Bronchial epithelial cell (primary cell): ENCODE data around the gene WDR45B. TPM values are rescaled to one million over a fixed set of nuclear protein-coding genes. Genes with fewer than 3 reads are reported as not detected.
"Not testable (repeated sequence)": the region's sequence is repeated elsewhere in the genome, so short reads cannot be mapped to it uniquely, and the experiment has no call there.

ENCODE experiments used
- DNase-seq: peaks from one replicate; pipeline ENCODE4 v3.0.0-alpha.2; 2010; ENCODE audit warnings: low read depth
- FAIRE-seq: peaks from 2 replicates; lab custom pipeline; 2011; peaks lifted over from hg19 to GRCh38; lab: Jason Lieb, UNC
- H3K27me3 ChIP-seq: 2 replicates; pipeline ENCODE4 v1.5.1; 2011; ENCODE audit warnings: low read length; ENCODE audit not compliant: control insufficient read depth, insufficient read depth
- H3K36me3 ChIP-seq: 2 replicates; pipeline ENCODE4 v1.5.1; 2011; ENCODE audit warnings: low read length; ENCODE audit not compliant: control insufficient read depth, insufficient read depth
- H3K4me3 ChIP-seq: 2 replicates; pipeline ENCODE4 v1.5.1; 2011; ENCODE audit warnings: mild to moderate bottlenecking, low read depth, low read length, control low read depth
- total RNA-seq: library from RNA; depleted of rRNA; stranded (reverse); fragments of >200 nt; gene quantifications from 2 replicates; pipeline ENCODE4 v1.2.1, GENCODE V29; 2014
- TF ChIP-seq, protein P1 (sequence below): IDR thresholded peaks from 2 replicates; pipeline ENCODE4 v1.5.1; 2011; ENCODE audit warnings: mild to moderate bottlenecking, moderate library complexity, low read length, control low read depth, inconsistent platforms; ENCODE audit not compliant: insufficient read depth, severe bottlenecking

WDR45B gene
- total RNA-seq, 1 donor from 2014 or later: 90.8 TPM

DNA sequence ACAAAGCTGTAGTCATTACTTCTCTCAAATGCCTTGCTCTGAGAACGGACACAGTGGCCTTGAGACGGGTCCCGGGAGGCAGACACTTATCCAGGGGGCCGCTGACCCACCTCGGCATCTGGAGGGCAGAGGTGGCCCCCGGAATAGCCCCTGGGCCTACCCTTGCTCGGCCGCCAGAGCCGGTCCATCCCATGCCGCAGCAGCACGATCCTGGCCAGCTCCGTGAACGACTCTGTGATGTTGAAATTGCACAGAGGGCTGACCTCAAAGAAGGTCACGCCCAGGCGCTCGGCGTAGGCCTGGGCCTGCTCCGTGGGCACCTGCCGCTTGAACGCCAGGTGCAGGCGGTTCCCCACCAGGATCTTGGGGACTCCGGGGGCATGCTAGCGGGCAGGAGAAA, 10.1 kb upstream of the WDR45B start:
- Histone ChIP-seq H3K27me3 (no peaks in the 10 kb centered on the region), H3K4me3 (no peak overlapping the region), H3K36me3 (peaks cover 5% of the 10 kb centered on the region)
- no peak for FAIRE-seq
- TF ChIP-seq, protein P1, sequence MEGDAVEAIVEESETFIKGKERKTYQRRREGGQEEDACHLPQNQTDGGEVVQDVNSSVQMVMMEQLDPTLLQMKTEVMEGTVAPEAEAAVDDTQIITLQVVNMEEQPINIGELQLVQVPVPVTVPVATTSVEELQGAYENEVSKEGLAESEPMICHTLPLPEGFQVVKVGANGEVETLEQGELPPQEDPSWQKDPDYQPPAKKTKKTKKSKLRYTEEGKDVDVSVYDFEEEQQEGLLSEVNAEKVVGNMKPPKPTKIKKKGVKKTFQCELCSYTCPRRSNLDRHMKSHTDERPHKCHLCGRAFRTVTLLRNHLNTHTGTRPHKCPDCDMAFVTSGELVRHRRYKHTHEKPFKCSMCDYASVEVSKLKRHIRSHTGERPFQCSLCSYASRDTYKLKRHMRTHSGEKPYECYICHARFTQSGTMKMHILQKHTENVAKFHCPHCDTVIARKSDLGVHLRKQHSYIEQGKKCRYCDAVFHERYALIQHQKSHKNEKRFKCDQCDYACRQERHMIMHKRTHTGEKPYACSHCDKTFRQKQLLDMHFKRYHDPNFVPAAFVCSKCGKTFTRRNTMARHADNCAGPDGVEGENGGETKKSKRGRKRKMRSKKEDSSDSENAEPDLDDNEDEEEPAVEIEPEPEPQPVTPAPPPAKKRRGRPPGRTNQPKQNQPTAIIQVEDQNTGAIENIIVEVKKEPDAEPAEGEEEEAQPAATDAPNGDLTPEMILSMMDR: no peak
- DNase-seq: no peak

DNA sequence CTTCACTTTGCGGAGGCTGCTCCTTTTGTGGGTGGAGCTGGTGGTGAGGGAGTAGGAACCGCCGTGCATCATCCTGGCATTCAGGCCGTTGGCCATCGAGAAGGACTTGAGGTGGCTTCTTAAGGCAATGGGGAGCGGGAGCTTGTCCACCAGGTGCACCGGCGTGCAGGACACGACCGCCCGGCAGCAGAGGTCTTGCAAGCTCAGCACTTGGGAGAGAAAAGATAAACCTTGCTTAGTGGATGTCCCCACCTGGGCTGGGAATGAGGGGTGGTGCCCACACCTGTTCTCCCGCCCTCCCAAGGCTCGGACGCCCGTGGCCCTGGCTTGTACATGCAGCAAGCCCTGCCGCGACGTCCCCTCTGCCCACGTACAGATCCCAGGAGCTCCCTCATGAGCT, 9.7 kb upstream of the WDR45B start:
- TF ChIP-seq, protein P1: no peak
- no peak overlapping the region for H3K4me3 ChIP-seq
- no peak for DNase-seq
- peaks cover 5% of the 10 kb centered on the region for H3K36me3 ChIP-seq
- H3K27me3 ChIP-seq: no peaks in the 10 kb centered on the region
- FAIRE-seq: no peak

DNA sequence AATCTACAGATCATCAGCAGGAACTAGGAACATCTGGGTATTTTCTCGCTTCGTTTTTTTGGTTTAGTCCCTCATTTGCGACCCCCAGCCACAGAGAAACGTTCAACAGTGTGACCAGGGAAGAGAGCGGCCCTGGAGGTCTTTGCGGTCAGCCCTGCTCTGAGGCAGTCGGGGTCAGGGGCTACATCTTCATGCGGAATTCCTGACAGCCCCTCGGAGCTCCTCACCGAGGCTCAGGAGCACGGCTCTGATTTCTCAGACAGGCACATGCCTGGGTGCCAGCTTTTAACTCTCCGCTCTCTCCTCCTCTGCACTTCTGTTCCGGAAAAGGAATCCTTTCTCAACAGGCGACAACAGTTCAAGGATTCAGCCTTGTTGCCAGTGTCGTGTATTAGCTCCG, 8.0 kb upstream of the WDR45B start:
- H3K4me3 ChIP-seq: no peak overlapping the region
- H3K27me3 ChIP-seq: no peaks in the 10 kb centered on the region
- no peak for DNase-seq
- FAIRE-seq: no peak
- H3K36me3 ChIP-seq: peaks cover 4% of the 10 kb centered on the region
- TF ChIP-seq, protein P1: no peak

DNA sequence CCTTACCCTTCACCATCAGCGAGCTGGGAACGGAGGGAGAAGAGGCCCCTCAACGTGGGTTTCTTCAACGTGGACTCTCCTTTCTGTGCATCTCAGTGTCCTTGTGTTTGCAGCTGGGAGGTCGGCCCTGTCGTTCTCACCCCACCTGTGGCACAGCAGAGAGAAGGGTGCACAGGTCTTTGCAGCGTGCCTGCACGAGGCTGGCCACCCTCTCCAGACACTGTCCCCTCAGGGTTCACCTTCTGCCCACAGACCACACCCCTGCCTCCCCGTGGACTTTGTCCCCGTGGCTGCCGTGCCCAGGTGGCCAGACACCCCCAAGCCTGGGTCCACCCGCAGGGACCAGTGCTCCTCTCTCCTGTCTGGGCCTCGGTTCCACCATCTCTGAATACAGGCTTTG, 7.3 kb upstream of the WDR45B start:
- FAIRE-seq: no peak
- peaks cover 4% of the 10 kb centered on the region for H3K36me3 ChIP-seq
- TF ChIP-seq, protein P1: no peak

DNA sequence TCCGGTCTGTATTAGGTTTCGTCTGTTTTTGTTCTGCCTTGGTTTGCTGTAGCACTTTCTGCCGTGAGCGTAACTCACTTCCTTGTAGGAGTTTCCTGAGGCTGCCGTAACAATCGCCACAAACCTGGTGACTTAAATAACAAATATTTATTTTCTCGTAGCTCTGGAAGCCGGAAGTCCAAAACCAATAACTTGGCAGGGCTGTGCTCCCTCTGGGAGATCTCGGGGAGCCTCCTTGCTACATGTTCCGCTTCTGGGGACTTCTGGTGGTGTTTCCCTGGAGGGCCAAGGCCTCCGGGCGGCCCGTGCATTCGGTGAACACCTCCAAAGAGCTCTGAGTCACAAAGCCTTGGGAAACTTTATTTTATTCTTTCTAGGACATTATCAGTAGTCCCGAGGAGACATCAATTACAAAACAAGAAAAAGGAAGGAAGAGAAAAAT, 6.8 kb upstream of the WDR45B start:
- no peak overlapping the region for H3K4me3 ChIP-seq
- FAIRE-seq (no peak), DNase-seq (peak; percentile 67)
- H3K27me3 ChIP-seq: no peaks in the 10 kb centered on the region
- H3K36me3 ChIP-seq: peaks cover 4% of the 10 kb centered on the region
- TF ChIP-seq, protein P1: no peak

More for the DNA sequence above, 7.3 kb upstream of the WDR45B start:
- no peak for DNase-seq
- no peaks in the 10 kb centered on the region for H3K27me3 ChIP-seq
- no peak overlapping the region for H3K4me3 ChIP-seq

DNA sequence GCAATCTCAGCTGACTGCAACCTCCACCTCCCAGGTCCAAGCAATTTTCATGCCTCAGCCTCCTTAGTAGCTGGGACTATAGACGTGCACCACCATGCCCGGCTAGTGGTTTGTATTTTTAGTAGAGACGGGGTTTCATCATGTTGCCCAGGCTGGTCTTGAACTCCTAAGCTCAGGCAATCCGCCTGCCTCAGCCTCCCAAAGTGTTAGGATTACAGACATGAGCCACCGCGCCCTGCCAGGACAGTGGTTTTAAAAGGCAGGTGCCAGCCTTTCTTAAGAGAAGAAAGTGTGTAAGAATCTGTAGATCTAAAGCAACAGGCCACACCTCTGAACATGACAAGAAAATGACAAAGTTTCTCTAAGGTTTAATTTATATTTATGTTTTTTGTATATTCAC, 6.4 kb upstream of the WDR45B start:
- DNase-seq, H3K27me3 ChIP-seq, FAIRE-seq, H3K36me3 ChIP-seq, H3K4me3 ChIP-seq: not testable (repeated sequence)
